Measurements from ENCODE around the gene NDUFS7.

Gene NDUFS7

DNA sequence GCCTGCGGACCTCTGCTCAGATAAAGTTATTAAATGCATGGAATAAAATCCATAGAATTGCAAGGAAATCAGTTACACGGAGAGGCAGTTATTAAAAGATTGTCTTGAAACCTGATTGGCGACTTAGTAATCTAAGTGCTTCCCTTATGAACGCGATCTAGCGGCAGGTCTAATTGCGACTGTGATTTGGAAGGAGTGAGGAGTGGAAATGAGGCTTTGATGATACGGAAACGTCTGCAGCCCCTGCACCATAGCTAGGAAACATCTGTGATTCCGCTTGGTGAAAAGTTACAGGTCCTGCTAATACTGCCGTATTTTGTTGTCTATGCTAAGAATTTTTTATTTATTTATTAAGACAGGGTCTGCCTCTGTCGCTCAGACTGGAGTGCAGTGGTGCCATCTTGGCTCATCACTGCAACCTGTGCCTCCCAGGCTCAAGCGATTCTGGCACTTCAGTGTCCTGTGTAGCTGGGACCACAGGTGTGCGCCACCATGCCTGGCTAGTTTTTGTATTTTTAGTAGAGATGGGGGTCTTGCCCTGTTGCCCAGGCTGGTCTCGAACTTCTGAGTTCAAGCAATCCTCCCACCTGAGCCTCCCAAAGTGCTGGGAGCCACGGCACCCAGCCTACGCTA is 887 bp downstream of the NDUFS7 start:
- no peak for DNase-seq (ENCODE audit: low read depth in 2 of 2)

DNA sequence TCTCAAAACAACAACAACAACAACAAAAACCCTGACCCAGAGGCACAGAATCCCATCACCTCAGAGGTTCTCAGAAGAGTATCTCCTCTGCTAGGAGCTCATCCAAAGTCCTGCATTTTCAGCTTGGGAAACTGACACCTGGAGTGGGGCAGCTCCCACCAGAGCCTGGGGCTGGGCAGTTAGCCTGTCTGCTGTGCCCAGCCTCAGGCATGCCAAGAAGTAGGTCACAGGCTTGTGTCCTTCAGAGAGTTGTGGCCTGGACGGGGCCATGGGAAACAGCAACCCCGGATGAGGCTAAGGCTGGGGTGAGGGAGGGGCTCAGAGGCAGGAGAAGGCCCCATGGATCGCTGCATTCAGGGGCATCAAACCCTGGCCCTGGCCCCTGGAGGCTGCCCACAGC is 2.1 kb downstream of the NDUFS7 start:
- no peak for DNase-seq (ENCODE audit: low read depth in 2 of 2)

GRCh38 chr19:1386945-1387683 is 3.4 kb downstream of the NDUFS7 start:
- no peak for DNase-seq (ENCODE audit: low read depth in 2 of 2)

DNA sequence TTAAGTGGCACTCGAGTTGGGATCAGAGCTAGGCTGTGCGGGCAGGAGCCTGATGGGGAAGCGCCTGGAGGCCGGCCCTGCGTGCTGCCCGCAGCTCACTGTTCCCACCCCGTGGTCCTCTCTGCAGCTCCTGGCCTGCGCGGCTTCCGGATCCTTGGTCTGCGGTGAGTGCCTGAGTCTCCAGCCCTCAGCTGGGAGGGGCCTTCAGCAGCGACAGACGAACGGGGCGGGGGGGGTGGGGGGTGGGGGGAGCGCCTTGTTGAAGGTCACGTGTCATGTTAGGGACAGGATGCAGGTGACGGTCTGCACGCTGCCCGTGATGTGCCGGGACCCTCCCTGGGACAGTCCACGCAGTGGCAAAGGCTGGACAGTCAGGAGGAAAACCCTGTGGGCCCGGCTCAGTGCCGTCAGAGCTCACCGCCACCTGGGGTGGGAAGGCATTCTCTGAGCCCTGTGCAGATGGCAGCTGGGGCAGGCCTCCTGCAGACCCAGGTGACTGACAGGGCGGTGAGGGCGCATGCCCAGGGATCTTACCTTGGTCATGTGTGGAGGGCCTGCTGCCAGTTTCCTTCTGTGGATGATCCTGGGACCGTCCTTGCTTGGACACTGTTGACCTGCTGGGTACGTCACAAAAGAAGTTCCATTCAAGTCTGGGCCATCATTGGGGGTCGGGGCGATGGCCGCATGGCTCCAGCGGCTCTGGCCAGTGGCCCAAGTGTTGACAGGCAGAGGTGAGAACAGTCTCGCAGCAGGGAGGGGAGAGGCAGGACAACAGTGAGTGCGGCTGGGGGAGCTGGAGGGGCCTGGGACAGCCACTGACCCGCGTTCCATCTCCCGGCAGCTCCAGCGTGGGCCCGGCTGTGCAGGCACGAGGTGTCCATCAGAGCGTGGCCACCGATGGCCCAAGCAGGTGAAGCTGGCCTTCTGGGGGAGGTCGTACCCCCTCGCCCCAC is 4.3 kb downstream of the NDUFS7 start:
- DNase-seq (ENCODE audit: low read depth in 2 of 2), result no peak

- DNase-seq (ENCODE audit: low read depth in 2 of 2), result no peak
Measured at GRCh38 chr19:1388637-1389026, 4.9 kb downstream of the NDUFS7 start.

- DNase-seq (ENCODE audit: low read depth in 2 of 2), result no peak
Measured at GRCh38 chr19:1389033-1389940, 5.6 kb downstream of the NDUFS7 start.

GRCh38 chr19:1390890-1391423 is 7.2 kb downstream of the NDUFS7 start:
- no peak for DNase-seq (ENCODE audit: low read depth in 2 of 2)

- DNase-seq (ENCODE audit: low read depth in 2 of 2), result no peak
Measured at GRCh38 chr19:1392407-1392806, 8.7 kb downstream of the NDUFS7 start.

- no peak for DNase-seq (ENCODE audit: low read depth in 2 of 2)
Measured at GRCh38 chr19:1392939-1393530, 9.3 kb downstream of the NDUFS7 start.

GRCh38 chr19:1393841-1394240 is 10.1 kb downstream of the NDUFS7 start:
- DNase-seq (ENCODE audit: low read depth in 2 of 2), result no peak

- no peak for DNase-seq (ENCODE audit: low read depth in 2 of 2)
Measured at GRCh38 chr19:1394252-1395193, 10.8 kb downstream of the NDUFS7 start.

GRCh38 chr19:1395194-1396018 is 11.7 kb downstream of the NDUFS7 start:
- DNase-seq (ENCODE audit: low read depth in 2 of 2), result no peak

DNA sequence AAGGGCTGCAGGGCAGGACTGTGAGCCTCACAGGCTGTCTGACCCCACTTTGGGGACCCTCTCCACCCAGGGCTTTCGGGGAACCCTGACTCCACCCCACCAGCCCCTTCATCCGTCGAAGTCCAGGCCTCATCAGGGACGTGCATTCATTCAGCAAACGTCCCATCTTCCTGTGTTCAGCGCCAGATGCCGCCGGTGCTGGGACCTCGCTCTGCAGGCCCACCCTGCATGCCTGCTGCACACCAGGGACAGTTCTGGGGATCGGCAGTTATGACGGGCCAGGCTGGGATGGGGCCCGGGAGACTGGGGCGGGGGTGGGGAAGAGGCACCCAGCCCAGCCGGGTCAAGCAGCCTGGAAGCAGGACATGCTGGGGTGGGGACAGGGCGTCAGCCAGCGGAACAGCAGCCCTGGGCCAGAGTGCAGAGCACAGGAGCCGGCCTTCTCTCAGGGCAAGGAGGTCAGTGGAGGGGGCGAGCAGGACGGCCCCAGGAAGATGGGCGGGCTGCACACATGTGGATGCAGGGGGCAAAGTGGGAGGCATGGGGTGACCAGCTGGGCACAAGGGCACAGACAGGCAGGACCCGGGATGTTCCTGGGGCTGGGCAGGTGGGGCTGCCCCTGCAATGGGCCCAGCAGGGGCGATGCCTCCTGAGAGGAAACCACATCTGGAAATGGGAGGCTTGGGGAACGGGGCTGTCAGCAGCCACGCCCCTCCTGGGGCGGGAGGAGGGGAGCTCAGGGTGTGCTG is 12.5 kb downstream of the NDUFS7 start:
- DNase-seq (ENCODE audit: low read depth in 2 of 2), result no peak

- DNase-seq (ENCODE audit: low read depth in 2 of 2), result no peak
Measured at GRCh38 chr19:1396768-1397679, 13.3 kb downstream of the NDUFS7 start.

- DNase-seq (ENCODE audit: low read depth in 2 of 2), result no peak
Measured at GRCh38 chr19:1397838-1398237, 14.1 kb downstream of the NDUFS7 start.

GRCh38 chr19:1399079-1399478 is 15.4 kb downstream of the NDUFS7 start:
- no peak for DNase-seq (ENCODE audit: low read depth in 2 of 2)

- DNase-seq (ENCODE audit: low read depth in 2 of 2), result no peak
Measured at GRCh38 chr19:1399745-1400144, 16.0 kb downstream of the NDUFS7 start.

Measured in stimulated activated CD4-positive, alpha-beta T cell treated with anti-CD3 and anti-CD28 coated beads, Interleukin-1b, Interleukin-23, amount 100 ng/mL, for 4 hours (primary cell).